ENCODE data around the gene KLF13. TPM values are rescaled to one million over a fixed set of nuclear protein-coding genes. Genes with fewer than 3 reads are reported as not detected.

Gene KLF13
- total and polyA plus RNA-seq, 10 of the 15 experiments (the other 5 are each of a cell fraction or from before 2014, with no cell fraction given), result 20.3 to 109 (median 51.4) TPM

DNA sequence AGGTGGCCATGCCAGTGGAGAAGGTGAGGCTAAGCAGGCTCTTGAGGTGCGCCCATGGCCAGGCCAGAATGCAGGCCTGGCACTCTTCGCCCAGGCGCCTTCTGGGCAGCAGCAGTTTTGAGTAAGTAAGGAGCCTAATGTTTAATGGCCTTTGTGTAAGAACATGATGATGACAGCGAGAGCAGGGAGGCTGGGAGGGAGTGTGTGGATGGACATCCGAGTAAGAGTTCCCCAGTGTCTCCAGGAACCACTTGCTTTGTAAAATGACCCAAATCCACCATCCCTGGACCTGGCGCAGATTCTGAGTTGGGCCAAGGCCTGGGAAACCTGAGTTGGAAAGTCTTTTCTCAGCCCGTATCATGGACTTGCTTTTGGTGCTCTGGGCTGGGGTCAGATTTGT lies 24.1 kb downstream of the KLF13 start (continued):
- TF ChIP-seq RAD21 (IDR thresholded peaks at IDR 0.05; ENCODE audit: insufficient read depth, low read depth, low read length) (no peak), BCL11A (IDR thresholded peaks at IDR 0.05; ENCODE audit: low read depth, low read length) (no peak), NFXL1 (IDR thresholded peaks at IDR 0.05; ENCODE audit: borderline replicate concordance) (no peak), EP300 (IDR thresholded peaks at IDR 0.05; ENCODE audit: borderline replicate concordance in 1 of 2, control insufficient read depth in 1 of 2, low read depth in 2 of 2, low read length in 2 of 2) (no peak), ZNF217 (IDR thresholded peaks at IDR 0.05) (no peak)
- TF ChIP-seq, protein P1, sequence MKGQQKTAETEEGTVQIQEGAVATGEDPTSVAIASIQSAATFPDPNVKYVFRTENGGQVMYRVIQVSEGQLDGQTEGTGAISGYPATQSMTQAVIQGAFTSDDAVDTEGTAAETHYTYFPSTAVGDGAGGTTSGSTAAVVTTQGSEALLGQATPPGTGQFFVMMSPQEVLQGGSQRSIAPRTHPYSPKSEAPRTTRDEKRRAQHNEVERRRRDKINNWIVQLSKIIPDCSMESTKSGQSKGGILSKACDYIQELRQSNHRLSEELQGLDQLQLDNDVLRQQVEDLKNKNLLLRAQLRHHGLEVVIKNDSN (IDR thresholded peaks at IDR 0.05; ENCODE audit: borderline replicate concordance, extremely low read length, insufficient read depth, low read depth, low read length), result no peak

DNA sequence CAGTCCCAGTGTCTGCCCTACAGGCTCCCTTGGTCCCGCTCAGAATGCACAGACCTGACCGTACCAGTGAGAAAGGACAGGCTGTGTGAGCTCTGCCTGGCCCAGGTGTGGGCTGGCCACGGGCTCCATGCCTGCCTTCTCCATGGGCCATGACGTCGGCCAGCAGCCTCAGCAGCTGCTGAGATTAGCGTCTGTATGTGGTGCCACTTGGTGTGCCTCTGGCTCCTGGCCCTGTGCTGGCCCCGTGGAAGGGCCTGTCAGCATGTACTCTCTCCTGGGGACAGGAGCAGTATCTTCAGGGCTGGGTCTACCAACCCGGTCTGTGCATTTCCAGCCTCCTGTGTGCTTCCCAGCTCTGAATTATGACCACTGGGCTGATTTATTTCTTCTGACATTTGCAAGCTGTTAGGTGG lies 25.7 kb downstream of the KLF13 start:
- Histone ChIP-seq H3K27ac (ENCODE audit: control insufficient read depth, insufficient read depth) (peak overlapping the region; percentile 93), H3K79me2 (ENCODE audit: control insufficient read depth, insufficient read depth, low read length) (peaks cover 96% of the 10 kb centered on the region), H3K27me3 (replicated peaks in 1 of 2; ENCODE audit: control insufficient read depth in 2 of 2, insufficient read depth in 2 of 2, low read length in 1 of 2) (no peaks in the 10 kb centered on the region), H2AFZ (ENCODE audit: control insufficient read depth, low read depth, low read length) (no peak overlapping the region), H4K20me1 (ENCODE audit: control insufficient read depth, insufficient read depth) (no peaks in the 10 kb centered on the region), H3K4me3 (peak overlapping the region; percentile 52; the same call in 1 of the 2 replicates), H3K36me3 (ENCODE audit: control insufficient read depth in 2 of 2, insufficient read depth in 2 of 2, low read length in 1 of 2) (peaks cover 26% of the 10 kb centered on the region in 2 experiments; a peak in 3 of 4 replicates), H3K9ac (ENCODE audit: control insufficient read depth, insufficient read depth, low read length) (peak overlapping the region; percentile 67), H3K9me3 (replicated peaks; ENCODE audit: control insufficient read depth, insufficient read depth, low read length) (no peaks in the 10 kb centered on the region; the same call in 2 of the 3 replicates), H3K4me2 (ENCODE audit: control insufficient read depth, insufficient read depth) (peak overlapping the region; percentile 67), H3K4me1 (ENCODE audit: control insufficient read depth, insufficient read depth, low read length) (peaks cover 90% of the 10 kb centered on the region)
- intact Hi-C loops (cut with micrococcal nuclease; ENCODE audit: unreplicated experiment) (no loop called here), in situ Hi-C loops (cut with MboI) (no loop called here)
- ChIA-PET SMC1A (ENCODE audit: uncharacterized antibody, unreplicated experiment) (interaction anchor here (1.1 to 3.4 kb wide), 5 partner anchors 10 to 136 kb away, joined by 3 to 16 read pairs (median 9); no protein-coding TSS in a partner anchor), CTCF (interaction anchor here (0.9 to 2.5 kb wide), 3 partner anchors 24 to 136 kb away, joined by 4 to 24 read pairs (median 15); no protein-coding TSS in a partner anchor), RAD21 (ENCODE audit: unreplicated experiment) (interaction anchor here (1.0 to 2.7 kb wide), 7 partner anchors 14 to 150 kb away, joined by 3 to 26 read pairs (median 4); no protein-coding TSS in a partner anchor), POLR2A (interaction anchor here (1.4 to 2.3 kb wide), 5 partner anchors 14 to 97 kb away, joined by 3 to 16 read pairs (median 5); partner anchors contain the start of gene KLF13)
- WGBS (ENCODE audit: insufficient coverage, insufficient replicate concordance, low lambda C conversion rate, missing lambda C conversion rate), result 24% methylated on average over 8 of the region's 8 CpGs
- peak; percentile 10 for ATAC-seq
- BruUV-seq (replicated peaks), result no TSS peak
- no peak for DNase-seq (ENCODE audit: low read depth, low spot score)
- FAIRE-seq, result no peak
- TF ChIP-seq, protein P2, sequence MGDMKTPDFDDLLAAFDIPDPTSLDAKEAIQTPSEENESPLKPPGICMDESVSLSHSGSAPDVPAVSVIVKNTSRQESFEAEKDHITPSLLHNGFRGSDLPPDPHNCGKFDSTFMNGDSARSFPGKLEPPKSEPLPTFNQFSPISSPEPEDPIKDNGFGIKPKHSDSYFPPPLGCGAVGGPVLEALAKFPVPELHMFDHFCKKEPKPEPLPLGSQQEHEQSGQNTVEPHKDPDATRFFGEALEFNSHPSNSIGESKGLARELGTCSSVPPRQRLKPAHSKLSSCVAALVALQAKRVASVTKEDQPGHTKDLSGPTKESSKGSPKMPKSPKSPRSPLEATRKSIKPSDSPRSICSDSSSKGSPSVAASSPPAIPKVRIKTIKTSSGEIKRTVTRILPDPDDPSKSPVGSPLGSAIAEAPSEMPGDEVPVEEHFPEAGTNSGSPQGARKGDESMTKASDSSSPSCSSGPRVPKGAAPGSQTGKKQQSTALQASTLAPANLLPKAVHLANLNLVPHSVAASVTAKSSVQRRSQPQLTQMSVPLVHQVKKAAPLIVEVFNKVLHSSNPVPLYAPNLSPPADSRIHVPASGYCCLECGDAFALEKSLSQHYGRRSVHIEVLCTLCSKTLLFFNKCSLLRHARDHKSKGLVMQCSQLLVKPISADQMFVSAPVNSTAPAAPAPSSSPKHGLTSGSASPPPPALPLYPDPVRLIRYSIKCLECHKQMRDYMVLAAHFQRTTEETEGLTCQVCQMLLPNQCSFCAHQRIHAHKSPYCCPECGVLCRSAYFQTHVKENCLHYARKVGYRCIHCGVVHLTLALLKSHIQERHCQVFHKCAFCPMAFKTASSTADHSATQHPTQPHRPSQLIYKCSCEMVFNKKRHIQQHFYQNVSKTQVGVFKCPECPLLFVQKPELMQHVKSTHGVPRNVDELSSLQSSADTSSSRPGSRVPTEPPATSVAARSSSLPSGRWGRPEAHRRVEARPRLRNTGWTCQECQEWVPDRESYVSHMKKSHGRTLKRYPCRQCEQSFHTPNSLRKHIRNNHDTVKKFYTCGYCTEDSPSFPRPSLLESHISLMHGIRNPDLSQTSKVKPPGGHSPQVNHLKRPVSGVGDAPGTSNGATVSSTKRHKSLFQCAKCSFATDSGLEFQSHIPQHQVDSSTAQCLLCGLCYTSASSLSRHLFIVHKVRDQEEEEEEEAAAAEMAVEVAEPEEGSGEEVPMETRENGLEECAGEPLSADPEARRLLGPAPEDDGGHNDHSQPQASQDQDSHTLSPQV (IDR thresholded peaks at IDR 0.05), result no peak
- 0 out of 2 replicates have a peak, but pooled peaks have one; percentile 22 for TF ChIP-seq TCF3 (IDR thresholded peaks at IDR 0.05; ENCODE audit: borderline replicate concordance, insufficient read depth, low read depth, low read length)
- TF ChIP-seq POLR2A (IDR thresholded peaks at IDR 0.05; ENCODE audit: low read depth, low read length), result 0 out of 2 replicates have a peak, but pooled peaks have one; percentile 41
